ENCODE measurements around the gene GASK1A.
"Not testable (repeated sequence)": the region's sequence is repeated elsewhere in the genome, so short reads cannot be mapped to it uniquely, and the experiment has no call there.

Gene GASK1A

DNA sequence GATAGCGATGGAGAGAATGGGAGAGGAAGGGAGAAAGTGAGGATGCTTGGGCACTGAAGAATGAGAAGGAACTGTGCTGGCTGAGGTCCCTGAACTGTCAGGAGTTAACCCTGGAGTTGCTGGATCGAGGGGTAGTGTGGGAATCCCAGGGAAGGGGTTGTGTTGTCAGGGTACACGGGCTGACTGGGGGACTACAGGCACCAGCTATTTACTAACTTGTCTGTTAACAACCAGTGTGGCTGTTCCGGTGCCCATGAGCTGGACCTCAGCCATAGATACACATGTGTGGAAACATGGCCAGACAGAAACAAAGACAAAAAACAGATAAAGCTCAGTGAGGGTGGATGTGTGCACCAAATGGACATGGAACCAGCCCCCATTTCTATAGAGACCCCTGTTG lies 55.1 kb downstream of the GASK1A start:
- no peak for DNase-seq

DNA sequence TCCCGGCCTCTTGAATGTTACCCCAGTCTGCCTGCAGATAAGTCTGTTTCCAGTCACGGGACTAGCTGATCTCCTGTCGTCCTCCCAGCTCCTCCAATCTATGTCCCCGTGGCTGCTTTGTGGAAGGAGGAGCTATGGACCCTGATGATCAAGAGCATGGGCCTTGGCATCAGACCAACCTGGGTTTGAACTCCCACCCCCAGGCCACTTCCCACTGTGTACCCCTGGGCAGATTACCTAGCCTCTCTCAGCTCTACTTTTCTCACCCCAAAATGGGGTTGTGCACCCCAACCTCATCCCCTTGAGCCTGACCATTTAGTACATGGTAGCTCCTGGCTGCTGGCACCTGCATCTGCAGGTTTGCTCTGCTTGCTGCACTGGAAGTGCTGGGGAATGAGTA lies 55.8 kb downstream of the GASK1A start:
- no peak for DNase-seq

DNA sequence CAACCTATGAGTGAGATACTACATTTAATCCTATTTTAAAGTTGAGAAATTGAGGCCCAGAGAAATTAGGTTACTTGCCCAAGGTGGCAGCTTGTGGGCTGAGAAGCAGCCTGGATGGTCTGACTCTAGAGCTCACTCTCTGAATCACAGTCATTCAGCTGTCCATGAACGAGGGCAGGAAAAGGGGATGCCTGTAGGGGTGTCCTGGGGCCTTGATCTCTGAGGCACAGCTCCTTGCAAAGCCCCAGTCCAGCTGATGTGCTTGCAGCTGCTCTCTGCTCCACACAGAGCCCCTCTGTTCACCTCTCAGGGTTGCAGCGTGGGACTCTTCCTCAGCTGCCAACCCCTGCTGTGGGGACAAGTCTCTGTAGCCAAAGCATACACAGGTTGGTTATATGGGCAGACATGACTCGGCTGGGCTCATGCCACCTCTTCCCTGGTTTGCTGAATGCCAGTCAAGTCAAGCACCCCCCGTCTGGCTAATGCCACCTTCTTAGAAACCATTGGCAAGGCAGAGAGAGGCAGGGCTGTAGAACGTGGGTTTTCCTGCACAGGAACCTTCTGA lies 56.8 kb downstream of the GASK1A start:
- no peak for DNase-seq

DNA sequence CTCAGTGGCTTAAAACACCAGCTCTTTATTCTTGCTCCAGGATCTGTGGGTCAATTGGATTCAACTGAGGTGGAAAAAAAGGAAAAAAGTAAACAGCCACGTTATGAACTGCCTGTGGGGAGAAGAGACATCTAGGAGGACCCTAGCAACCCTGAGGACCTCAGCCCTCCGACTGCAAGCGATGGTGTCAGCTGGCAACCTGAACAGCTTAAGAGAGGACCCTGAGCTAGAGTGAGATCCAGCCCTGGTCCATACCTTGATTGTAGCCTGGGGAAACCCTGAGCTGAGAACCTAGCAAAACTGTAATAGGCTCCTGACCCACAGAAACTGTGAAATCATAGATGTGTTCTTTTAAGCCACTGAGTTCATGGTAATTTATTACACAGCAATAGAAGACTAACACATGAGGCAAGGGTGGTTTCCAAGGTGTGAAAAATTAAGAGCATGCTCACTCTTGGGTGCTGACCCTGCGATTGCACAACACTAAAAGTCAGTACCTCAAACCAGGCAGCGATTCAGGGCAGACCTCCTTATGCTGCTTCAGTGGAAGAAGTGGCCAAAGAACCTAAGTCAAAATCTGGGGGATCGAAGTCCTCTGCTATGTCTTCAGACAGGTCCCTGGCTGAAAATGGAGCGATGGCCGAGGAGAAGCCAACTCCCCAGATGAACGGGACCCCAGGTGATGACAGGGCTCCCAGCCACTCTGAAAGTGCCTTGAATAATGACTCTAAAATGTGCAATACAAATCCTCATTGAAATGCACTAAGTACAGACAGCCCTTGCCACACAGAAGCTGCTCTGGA lies 57.7 kb downstream of the GASK1A start:
- DNase-seq, result no peak

DNA sequence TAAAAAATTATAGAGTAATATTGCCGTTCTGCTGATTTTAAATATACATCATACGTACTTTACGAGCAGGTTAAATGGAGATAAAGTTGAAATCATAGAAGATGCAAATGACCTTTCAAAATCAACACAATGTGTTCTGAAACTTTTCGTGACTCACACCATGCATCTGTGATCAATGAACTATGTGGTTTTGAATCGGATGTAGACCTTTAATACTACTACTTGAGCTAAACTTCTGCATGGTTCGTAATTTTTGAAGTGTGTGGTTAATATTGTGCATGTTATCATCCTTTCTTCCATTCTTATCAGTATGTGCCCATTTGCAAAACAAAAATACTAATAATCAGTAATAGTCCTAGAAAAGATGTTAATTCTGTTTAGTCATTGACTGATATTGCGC lies 58.9 kb downstream of the GASK1A start:
- DNase-seq, result no peak

DNA sequence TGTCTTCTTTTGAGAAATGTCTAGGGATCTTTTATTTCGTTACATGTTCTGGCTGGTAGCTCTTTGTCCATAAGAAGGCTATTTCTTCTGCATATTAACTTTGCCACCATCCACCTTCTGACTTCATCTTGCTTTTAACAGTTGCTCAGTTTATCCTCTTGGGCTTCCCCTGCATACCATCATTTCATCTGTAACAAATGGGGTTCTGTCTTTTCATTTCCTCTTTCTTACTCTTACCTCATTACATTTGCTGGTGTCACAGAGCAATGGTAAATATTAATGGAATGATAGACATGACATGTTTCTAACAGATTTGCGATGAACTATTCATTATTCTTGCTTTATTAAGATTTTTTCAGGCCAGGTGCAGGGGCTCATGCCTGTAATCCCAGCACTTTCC lies 62.4 kb downstream of the GASK1A start:
- DNase-seq, result no peak

DNA sequence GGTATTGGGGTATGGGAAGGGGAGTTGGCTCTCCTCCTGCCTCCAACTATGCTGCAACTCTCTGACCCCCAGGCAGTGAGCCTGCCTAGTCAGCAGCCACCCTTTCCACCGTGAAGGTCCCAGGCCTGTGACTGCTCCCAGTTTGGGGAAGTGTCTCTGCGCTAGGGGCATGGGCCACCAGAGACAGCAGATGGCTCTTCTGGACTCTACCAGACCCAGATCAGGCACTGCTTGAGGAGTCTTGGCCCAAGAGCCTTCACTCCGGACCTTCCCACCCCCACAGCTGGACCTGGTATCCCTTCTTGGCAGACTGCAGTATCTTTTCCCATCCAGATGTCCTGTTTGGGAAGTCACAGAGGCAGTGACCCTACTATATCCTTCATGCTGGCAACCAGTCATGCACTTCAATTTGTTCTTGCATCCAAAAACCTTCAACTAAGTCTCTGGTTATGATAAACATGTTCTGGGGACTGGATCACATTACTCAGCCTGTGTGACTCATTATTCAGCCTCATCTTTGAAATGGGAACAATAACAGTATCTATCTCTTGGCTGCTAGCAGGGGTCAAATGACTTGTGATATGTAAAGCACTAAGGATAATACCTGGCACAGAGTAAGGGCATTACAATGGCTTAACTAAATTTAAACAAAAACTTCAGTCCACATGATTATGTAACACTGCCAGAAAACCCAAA lies 64.1 kb downstream of the GASK1A start:
- DNase-seq, result no peak

DNA sequence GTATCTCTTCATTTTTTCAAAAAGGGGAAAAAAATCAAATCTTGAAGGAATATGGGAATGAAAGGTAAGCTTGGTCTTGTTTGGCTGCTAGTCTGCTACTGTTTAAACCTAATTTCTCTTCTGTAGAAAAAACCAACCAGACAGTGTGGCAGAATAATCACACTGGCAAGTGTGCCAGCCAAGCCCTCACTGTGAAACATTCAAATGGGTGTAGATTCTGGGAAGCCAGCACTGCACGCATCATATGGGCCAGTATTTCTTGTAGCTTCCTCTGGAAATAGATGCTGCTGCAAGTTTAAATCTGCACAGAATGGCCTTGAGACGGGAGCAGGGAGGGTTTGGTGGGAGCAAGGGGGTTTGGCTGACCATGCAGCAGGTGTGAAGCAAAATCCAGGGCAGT lies 64.7 kb downstream of the GASK1A start:
- DNase-seq, result no peak

DNA sequence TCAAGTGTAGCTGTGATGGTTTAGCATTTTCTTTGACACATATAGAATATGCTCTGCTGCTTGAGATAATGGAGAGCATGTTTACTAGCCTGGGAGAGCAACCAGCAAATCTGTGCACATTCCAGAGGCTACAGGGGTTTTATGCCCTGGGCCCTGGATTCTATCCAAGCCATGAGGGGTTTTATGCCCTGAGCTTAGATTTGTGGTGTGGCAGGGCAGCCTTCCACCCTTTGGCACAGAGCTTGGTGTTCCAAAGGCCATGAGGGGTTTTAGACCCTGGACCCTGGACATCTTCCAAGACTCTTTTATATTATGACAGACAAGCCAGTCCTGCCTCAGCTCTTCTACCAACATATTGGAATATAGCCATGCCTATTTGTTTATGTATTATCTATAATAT lies 66.0 kb downstream of the GASK1A start:
- DNase-seq, result not testable (repeated sequence)

DNA sequence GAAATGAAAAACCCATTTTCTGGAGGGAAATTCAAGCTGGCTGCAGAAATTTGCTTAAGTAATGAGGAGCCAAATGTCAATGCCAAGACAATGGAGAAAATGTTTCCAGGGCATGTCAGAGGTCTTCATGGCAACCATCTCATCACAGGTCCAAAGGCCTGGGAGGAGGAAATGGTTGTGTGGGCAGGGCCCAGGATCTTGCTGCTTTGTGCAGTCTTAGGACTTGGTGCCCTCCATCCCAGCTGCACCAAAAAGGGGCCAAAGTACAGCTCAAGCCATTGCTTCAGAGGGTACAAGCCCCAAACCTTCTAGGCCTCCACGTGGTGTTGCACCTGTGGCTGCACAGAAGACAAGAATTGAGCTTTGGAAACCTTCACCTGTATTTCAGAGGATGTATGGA lies 67.5 kb downstream of the GASK1A start:
- no peak for DNase-seq

DNA sequence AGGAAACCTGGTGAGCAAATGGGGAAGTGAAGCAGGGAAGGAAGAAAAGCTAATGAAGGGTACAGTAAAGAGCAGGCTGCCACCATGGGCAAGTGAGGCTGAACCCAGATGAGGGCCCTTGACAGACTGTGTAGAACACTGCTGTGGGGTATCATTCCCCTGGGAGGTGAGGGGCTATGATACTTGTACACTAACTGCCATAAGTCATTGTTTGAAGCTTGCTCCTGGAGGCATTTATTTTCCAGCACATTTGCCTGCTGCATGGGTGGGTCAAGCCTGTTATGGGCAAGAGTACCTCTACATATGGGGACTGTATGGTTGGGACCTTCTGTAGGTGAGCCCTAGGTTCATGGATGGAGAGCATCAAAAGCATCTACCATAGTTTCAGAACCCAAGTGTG lies 69.4 kb downstream of the GASK1A start:
- DNase-seq, result no peak

DNA sequence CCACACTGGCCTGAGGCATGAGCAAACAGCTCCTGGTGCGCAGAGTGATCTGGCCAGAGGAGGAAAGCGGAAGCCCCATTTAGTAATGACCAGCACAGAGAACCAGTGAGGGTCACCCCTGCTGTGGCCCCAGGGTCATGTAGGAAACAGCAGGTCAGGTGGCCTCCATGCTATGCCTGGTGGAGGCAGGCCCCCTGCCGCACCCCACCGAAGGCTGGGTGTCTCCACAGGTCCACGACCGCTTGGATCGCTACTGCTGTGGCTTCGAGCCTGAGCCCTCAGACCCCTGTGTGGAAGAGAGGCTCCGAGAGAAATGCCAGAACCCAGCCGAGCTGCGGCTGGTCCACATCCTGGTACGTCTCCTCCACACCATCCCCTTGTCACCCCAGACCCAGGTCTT lies 74.2 kb downstream of the GASK1A start:
- no peak for DNase-seq

DNA sequence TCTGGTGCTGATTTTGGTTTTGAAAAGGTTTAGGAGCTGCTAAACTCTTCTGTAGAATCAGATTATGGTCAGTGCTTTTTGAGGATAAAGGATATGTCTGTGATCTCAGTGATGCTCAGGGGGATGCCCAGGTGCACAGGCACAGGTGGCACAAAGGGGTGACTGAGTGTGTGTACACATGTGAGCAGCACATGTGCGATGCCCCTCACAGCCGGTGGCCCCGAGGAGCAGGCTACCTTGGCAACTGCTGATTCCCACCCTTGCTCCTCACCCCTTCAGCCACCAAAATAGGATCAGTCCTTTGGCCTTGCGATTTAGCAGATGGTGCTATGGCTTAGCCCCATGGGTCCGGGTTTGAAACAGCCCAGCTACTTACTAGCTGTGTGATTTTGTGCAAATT lies 75.6 kb downstream of the GASK1A start:
- DNase-seq, result no peak

DNA sequence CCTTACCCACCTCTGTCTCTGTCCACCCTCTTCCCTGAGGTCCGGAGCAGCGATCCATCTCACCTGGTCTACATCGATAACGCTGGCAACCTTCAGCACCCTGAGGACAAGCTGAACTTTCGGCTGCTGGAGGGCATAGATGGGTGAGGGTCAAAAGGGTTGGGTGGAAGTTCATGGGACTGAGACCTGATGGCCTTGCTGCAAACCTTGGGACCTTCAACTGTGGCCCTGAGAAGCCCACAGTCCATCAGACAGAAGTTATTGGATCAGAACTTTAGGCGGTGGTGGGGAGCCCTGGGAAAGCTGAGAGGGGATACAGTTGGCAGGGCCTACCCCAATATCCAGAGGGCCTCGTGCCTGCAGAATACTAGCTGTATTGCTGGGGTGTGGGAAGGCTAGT lies 76.3 kb downstream of the GASK1A start:
- no peak for DNase-seq

DNA sequence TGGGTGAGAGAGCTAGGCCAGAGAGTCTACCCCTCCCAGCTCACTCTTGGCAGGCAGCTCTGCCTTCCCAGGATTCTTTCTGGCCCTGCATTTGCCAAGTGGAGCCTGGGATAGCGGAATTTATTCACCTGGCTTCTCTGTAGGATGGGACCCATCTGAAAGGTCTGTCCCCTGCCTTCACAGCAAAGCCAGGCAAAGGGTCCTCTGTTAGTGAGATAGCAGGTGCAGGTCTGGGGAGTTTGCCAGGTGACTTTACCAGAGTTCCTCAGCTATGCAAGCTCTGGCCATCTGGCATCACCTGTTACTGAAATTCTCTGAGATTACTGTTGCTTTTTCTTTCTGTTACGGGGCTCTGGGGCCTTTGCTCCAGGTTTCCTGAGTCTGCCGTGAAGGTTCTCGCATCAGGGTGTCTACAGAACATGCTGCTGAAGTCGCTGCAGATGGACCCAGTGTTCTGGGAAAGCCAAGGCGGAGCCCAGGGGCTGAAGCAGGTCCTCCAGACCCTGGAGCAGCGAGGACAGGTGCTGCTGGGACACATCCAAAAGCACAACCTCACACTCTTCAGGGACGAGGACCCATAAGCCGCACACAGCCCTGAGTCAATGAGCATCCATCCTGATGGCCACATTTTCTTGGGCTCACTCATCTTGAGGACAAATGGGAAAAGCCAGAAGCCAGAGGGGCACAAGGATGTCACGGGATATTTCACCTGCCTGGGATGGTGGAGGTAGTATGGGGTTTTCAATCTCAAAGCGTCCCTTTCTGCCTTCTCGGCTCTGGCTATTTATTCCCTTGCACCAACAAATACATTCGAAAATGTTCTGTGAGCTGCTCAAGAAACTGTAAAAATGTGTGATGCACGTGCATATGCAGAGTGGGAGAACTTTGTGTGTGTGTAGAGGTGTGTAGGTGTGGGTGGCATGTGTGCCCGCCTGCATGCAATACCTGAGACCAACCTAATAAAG lies 77.0 kb downstream of the GASK1A start:
- no peak for DNase-seq

DNA sequence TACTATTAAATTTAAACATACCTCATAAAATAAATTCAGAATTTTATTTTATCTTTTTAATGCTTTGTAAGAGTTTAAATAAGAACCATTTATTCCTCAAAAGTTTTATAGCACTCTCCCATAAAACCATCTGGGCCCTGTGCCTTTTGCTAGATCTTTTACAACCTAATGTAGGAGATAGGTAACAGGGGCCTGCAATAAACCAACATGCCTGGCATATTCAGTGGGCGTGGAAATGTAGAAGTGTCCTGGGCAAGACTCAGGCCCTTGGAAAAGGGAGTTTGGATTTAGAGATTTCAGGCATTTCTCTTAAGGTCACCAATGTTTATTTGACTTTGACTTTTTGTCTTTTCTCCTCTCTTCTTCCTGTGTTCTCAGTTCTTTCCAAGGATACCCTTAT lies 80.3 kb downstream of the GASK1A start:
- no peak for DNase-seq

DNA sequence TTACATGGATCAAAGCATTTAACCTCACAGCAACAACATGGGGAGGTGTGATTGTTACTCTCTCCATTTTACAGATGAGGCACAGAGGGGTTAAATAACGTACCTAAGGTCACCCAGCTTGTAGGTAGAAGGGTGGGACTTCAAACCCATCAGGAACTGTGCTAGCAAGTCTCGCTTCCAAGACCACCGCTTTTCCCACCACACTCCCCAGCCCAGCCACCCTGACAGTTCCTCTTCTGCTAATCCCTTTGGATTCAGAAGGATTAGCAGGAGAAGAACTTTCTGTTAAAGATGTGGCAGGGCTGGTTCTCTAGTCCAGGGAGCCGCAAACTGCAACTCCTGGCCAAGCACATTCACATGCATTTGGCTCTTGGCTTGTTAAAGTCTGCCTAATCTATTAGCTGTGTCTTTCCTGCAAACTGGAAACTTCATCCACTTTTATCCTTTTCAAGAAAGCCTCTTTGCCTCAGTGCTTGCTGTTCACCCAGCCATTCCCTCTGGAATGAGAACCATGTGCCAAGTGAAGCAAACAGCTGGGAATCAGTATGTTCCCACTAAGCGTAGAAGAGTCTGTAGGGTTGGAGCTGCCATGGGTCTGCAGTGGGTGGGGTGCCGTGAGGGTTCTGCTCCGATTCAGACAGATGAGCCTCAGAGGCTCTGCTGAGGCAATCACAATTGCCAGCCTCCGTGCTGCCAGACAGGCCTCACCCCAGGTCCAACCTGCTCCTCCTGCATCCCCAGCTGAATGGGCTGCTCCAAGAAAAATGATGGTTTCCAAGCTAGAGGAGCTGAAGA lies 82.2 kb downstream of the GASK1A start:
- DNase-seq, result no peak

DNA sequence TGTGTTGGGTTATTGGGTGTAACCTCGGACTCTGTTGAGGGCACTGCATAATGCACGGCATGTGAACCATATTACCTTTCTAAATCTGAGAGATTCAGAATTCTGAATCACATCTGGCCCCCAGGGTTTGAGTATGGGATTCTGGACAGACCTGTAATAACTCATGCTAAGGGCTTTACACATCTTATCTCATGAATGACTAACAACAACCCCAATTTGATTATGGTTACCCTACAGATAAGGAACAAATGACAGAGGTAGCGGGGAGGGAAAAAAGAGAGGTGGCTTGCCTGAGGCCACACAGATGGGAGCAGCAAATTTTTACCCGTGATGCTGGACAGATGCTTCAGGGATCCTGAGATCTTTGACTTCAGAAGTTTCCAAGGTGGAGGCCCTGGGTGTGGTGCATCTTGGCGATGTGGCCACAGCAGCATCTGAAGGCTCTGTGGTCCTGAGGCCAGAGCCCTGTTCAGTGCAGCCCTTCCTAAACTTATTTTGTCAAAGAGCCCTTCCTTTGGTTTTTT lies 83.0 kb downstream of the GASK1A start:
- DNase-seq, result no peak

DNA sequence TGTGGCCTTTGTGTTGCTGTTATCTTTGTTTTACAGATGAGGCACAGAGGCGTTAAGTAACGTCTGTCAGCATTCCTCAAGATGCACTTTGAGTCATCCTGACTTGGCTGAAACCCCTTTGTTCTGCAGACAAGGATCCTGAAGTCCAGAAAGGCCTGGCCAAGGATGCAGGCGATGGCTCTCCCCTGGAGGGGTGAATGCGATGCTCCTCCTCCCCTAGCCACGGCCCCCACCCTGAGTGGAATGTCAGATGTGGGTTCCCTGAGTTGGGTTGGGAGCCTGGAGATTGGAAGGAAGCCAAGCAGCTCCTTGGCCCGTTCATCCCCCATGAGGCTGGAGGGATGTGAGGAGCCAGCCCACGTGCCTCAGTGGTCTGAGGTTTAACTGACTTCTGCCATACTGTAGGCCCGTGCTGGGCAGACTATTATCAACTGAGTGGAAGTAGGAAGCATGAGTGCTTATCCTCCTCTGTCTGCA lies 83.5 kb downstream of the GASK1A start:
- DNase-seq, result no peak

DNA sequence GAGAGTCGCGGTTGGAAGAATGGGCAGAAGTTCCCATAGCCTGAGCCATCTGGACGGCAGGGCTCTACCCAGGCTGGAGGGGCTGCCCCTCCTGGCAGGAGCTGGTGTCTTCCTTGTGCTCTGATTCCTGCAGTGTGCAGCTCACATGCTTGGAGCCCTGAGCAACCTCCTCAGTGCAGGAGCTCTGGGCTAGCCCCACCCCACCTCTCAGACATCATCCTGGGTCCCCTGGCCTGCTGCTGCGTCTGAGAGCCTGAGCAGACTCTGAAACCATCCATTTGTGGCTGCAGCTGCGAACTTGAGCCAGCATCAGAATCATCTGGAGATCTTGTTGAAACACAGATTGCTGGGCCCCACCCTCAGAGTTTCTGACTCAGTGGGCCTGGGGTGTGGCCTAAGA lies 84.0 kb downstream of the GASK1A start:
- DNase-seq, result no peak

DNA sequence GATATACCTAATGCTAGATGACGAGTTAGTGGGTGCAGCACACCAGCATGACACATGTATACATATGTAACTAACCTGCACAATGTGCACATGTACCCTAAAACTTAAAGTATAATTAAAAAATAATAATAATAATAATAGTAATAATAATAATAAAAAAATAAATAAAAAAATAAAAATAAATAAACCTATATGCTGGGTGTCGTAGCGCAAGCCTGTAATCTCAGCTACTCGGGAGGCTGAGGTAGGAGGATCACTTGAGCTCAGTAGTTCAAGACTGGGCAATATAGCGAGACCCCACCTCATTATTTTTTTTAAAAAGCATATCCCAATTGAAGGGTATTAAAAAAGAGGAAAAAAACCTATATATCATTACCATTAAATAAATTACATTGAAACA lies 91.6 kb downstream of the GASK1A start:
- not testable (repeated sequence) for DNase-seq
